Suprapubic skin (tissue), 4 donors: Measurements from ENCODE around the gene MAN2B2. TPM values are rescaled to one million over a fixed set of nuclear protein-coding genes. Genes with fewer than 3 reads are reported as not detected.

ENCODE experiments used
- DNase-seq, 2 donors: peaks; one replicate each; pipeline ENCODE4 v3.0.0-alpha.2; 2019; ENCODE audit warnings: low spot score in 2 of 2
- H3K27ac ChIP-seq: fragments of 200-600 bp; sonication (generic); one replicate; pipeline ENCODE4 v1.5.1; 2019
- H3K27me3 ChIP-seq: fragments of 200-600 bp; sonication (generic); one replicate; pipeline ENCODE4 v1.5.1; 2019
- H3K36me3 ChIP-seq: fragments of 200-600 bp; sonication (generic); one replicate; pipeline ENCODE4 v1.5.1; 2019
- H3K4me1 ChIP-seq: fragments of 200-600 bp; sonication (generic); one replicate; pipeline ENCODE4 v1.5.1; 2019
- H3K4me3 ChIP-seq: fragments of 200-600 bp; sonication (generic); one replicate; pipeline ENCODE4 v1.5.1; 2019; ENCODE audit warnings: mild to moderate bottlenecking
- H3K9me3 ChIP-seq: fragments of 200-600 bp; sonication (generic); one replicate; pipeline ENCODE4 v1.5.1; 2019
- EP300 ChIP-seq: sonication (generic); formaldehyde crosslinking; IDR thresholded peaks from one replicate; pipeline ENCODE4 v1.6.1; 2017; ENCODE audit warnings: antibody characterized with exemption
- POLR2A ChIP-seq, 2 donors: fragments of 450-650 bp; IDR thresholded peaks; one replicate each; pipeline ENCODE4 v1.6.1; 2017; ENCODE audit warnings: antibody characterized with exemption in 2 of 2, mild to moderate bottlenecking in 2 of 2, moderate library complexity in 2 of 2
- POLR2AphosphoS5 ChIP-seq, 3 donors: sonication (generic); formaldehyde crosslinking; IDR thresholded peaks; one replicate each; pipeline ENCODE4 v1.6.1; 2017; ENCODE audit warnings: antibody characterized with exemption in 3 of 3
- WGBS: methylation state at CpG from one replicate; pipeline ENCODE4 v1.1.5; 2018; 5-methylcytosine and 5-hydroxymethylcytosine counted together
- total RNA-seq, 4 donors: library from RNA; depleted of rRNA; stranded (reverse); fragments of >200 nt; gene quantifications; one replicate each; pipeline ENCODE4 v1.1.0, GENCODE V29; 2016
- TF ChIP-seq, protein P1 (sequence below), 2 donors: fragments of 200-600 bp in 1 of 2; fragments of 450-650 bp in 1 of 2; sonication (generic) in 1 of 2; IDR thresholded peaks; one replicate each; pipeline ENCODE4 v1.5.1; 2016 to 2019; ENCODE audit warnings: antibody characterized with exemption in 2 of 2, mild to moderate bottlenecking in 1 of 2, moderate library complexity in 1 of 2

The MAN2B2 gene
- total RNA-seq, 4 donors from 2014 or later: 19.6 to 27.9 (median 25.2) TPM

DNA sequence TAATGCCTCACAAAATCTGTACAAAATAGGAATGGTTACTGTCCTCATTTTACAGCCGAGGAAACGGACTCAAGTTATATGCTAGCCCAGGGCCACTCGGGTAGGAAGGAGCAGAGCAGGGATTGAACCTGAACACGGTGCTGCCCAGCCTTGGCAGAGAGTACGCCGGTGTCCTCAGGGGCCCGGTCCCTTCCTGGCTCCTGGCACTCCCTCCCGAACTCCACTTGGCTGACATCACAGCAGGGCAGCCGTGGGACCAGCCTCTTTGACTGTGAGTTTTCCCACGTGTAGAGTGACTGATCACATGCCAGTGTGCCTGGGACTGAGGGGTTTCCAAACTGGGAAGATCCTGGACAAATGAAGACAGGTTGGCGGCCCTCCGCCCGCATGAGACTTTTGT lies 23.7 kb downstream of the MAN2B2 start:
- Histone ChIP-seq H3K27me3 (no peaks in the 10 kb centered on the region), H3K27ac (no peak overlapping the region), H3K9me3 (no peaks in the 10 kb centered on the region), H3K4me1 (no peaks in the 10 kb centered on the region), H3K4me3 (no peak overlapping the region), H3K36me3 (peaks cover 83% of the 10 kb centered on the region)
- no peak for TF ChIP-seq EP300
- TF ChIP-seq POLR2AphosphoS5 (IDR thresholded peaks at IDR 0.05): no peak
- no peak for TF ChIP-seq POLR2A (IDR thresholded peaks at IDR 0.05)
- TF ChIP-seq, protein P1, sequence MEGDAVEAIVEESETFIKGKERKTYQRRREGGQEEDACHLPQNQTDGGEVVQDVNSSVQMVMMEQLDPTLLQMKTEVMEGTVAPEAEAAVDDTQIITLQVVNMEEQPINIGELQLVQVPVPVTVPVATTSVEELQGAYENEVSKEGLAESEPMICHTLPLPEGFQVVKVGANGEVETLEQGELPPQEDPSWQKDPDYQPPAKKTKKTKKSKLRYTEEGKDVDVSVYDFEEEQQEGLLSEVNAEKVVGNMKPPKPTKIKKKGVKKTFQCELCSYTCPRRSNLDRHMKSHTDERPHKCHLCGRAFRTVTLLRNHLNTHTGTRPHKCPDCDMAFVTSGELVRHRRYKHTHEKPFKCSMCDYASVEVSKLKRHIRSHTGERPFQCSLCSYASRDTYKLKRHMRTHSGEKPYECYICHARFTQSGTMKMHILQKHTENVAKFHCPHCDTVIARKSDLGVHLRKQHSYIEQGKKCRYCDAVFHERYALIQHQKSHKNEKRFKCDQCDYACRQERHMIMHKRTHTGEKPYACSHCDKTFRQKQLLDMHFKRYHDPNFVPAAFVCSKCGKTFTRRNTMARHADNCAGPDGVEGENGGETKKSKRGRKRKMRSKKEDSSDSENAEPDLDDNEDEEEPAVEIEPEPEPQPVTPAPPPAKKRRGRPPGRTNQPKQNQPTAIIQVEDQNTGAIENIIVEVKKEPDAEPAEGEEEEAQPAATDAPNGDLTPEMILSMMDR (IDR thresholded peaks at IDR 0.05): no peak
- no peak for DNase-seq
- 90% methylated on average over 12 of the region's 13 CpGs for WGBS

DNA sequence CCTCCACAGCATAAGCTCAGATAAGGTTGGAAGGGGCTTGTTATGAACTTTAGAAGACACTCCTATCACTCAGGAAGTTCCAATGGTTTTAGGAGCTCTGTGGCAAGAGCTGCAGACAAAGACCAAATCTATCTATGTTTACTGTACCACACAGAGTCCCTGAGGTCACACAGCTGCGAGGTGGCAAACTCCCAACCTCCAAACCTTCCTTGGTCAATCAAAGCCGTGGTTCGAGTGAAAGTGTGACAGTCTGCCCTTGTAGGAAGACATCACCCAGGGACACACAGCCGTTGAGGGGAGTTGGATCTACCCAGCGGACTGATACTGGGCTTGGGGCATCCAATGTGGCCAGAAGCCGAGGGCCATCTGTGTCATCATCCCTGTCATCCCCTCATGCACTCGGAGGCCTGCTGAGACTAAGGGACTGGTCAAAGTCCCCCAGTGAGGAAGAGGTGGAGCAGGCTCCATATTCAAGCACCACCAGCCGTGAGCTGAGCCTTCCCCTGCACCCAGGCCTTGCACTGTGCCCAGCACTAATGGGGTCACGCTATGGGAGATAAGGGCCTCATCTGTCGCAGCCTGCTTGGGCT lies 26.8 kb downstream of the MAN2B2 start:
- peaks cover 3% of the 10 kb centered on the region for H3K9me3 ChIP-seq
- peaks cover 94% of the 10 kb centered on the region for H3K36me3 ChIP-seq
- H3K27ac ChIP-seq: no peak overlapping the region
- no peak for DNase-seq
- no peaks in the 10 kb centered on the region for H3K4me1 ChIP-seq
- H3K4me3 ChIP-seq: no peak overlapping the region
- 87% methylated on average over 9 of the region's 10 CpGs for WGBS
- H3K27me3 ChIP-seq: no peaks in the 10 kb centered on the region
- TF ChIP-seq, protein P1 (IDR thresholded peaks at IDR 0.05): no peak
- TF ChIP-seq EP300 (no peak), POLR2AphosphoS5 (IDR thresholded peaks at IDR 0.05) (no peak), POLR2A (IDR thresholded peaks at IDR 0.05) (no peak)

DNA sequence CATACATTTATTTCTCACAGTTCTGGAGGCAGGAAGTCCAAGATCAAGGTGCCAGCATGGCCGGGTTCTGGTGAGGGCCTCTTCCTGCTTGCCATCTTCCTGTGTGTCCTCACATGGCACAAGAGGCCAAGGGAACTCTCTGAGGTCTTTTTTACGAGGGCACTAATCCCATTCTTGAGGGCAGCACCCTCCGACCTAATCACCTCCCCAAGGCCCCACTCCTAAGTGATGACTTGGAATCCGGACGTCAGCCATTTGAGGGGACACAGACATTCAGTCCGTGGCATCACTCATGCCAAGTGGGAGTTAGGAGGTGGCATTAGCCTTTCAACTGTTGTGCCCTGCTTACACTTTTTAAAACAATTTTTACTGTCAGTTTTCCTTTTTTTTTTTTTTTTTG lies 27.3 kb downstream of the MAN2B2 start:
- DNase-seq: no peak
- peaks cover 94% of the 10 kb centered on the region for H3K36me3 ChIP-seq
- no peaks in the 10 kb centered on the region for H3K4me1 ChIP-seq
- H3K27ac ChIP-seq: no peak overlapping the region
- peaks cover 3% of the 10 kb centered on the region for H3K9me3 ChIP-seq
- H3K27me3 ChIP-seq: no peaks in the 10 kb centered on the region
- H3K4me3 ChIP-seq: no peak overlapping the region
- TF ChIP-seq POLR2A (IDR thresholded peaks at IDR 0.05): no peak
- TF ChIP-seq POLR2AphosphoS5 (IDR thresholded peaks at IDR 0.05): no peak
- TF ChIP-seq, protein P1 (IDR thresholded peaks at IDR 0.05): no peak
- TF ChIP-seq EP300: no peak
- WGBS: 88% methylated on average over 6 of the region's 6 CpGs

DNA sequence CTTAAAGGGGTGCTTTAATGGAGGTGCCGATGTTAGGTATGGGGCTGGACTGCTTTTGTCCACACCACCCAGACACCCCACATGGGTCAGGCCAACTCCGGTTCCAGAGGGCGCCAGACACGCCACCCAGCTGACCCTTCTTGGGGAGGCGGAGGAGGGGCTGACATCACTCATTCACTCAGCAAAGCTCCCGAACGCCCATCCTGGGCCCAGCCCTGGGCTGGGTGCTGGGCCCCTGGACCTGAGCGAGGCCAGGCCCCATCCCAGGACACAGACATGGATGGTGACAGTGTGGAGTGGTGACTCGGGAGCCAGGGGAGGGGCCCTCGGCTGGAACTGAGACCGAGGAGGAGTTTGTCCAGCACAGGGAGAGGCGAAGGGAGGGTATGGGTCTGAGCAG lies 28.1 kb downstream of the MAN2B2 start:
- TF ChIP-seq EP300 (no peak), POLR2A (IDR thresholded peaks at IDR 0.05) (no peak)
- TF ChIP-seq, protein P1 (IDR thresholded peaks at IDR 0.05): no peak
- Histone ChIP-seq H3K9me3 (peaks cover 3% of the 10 kb centered on the region), H3K4me1 (no peaks in the 10 kb centered on the region), H3K4me3 (no peak overlapping the region), H3K27me3 (no peaks in the 10 kb centered on the region), H3K27ac (no peak overlapping the region), H3K36me3 (peaks cover 93% of the 10 kb centered on the region)
- 98% methylated on average over 9 of the region's 12 CpGs for WGBS
- DNase-seq: no peak

DNA sequence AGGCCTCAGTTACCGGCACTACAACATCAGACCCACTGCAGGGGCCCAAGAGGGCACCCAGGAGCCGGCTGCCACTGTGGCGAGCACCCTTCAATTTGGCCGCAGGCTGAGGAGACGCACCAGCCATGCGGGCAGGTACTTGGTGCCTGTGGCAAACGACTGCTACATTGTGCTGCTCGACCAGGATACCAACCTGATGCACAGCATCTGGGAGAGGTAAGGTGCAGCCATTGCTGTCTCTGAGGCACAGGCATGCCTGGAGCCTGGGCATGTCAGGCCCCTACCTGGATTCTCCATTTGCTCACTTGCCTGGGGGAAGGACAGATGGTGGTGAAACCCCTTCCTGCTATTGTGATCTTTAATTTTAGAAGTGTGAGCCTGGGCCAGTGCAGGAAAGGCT lies 30.1 kb downstream of the MAN2B2 start:
- WGBS: 95% methylated on average over 8 of the region's 8 CpGs
- TF ChIP-seq POLR2A (IDR thresholded peaks at IDR 0.05): no peak
- TF ChIP-seq, protein P1 (IDR thresholded peaks at IDR 0.05): no peak
- TF ChIP-seq POLR2AphosphoS5 (IDR thresholded peaks at IDR 0.05): no peak
- no peak for TF ChIP-seq EP300
- DNase-seq: no peak
- H3K4me1 ChIP-seq: no peaks in the 10 kb centered on the region
- no peaks in the 10 kb centered on the region for H3K27me3 ChIP-seq
- no peak overlapping the region for H3K27ac ChIP-seq
- H3K9me3 ChIP-seq: peaks cover 3% of the 10 kb centered on the region
- H3K36me3 ChIP-seq: peaks cover 99% of the 10 kb centered on the region
- H3K4me3 ChIP-seq: no peak overlapping the region
